HG03439 (cell line): ENCODE data around the gene POLQ.
"Not testable (repeated sequence)": the region's sequence is repeated elsewhere in the genome, so short reads cannot be mapped to it uniquely, and the experiment has no call there.

Experiments used
- ATAC-seq: cut with Tn5 transposase; IDR thresholded peaks from one replicate; pipeline ENCODE4 v1.9.1; 2021; ENCODE audit warnings: mild to moderate bottlenecking, moderate library complexity; ENCODE audit not compliant: unreplicated experiment

POLQ gene

GRCh38 chr3:121430664-121431215 lies 115.0 kb downstream of the POLQ start:
- ATAC-seq: no peak

- no peak for ATAC-seq
These were observed 121.2 kb downstream of the POLQ start for GRCh38 chr3:121424549-121424948.

- no peak for ATAC-seq
These were observed 127.6 kb downstream of the POLQ start for GRCh38 chr3:121418182-121418581.

GRCh38 chr3:121414924-121415323 lies 130.9 kb downstream of the POLQ start:
- no peak for ATAC-seq

GRCh38 chr3:121411523-121411922 lies 134.3 kb downstream of the POLQ start:
- ATAC-seq: no peak

- ATAC-seq: no peak
These were observed 140.2 kb downstream of the POLQ start for GRCh38 chr3:121405631-121406030.

GRCh38 chr3:121399820-121400219 lies 146.0 kb downstream of the POLQ start:
- no peak for ATAC-seq

GRCh38 chr3:121398051-121398450 lies 147.7 kb downstream of the POLQ start:
- ATAC-seq: not testable (repeated sequence)

GRCh38 chr3:121395967-121396366 lies 149.8 kb downstream of the POLQ start:
- not testable (repeated sequence) for ATAC-seq

- not testable (repeated sequence) for ATAC-seq
These were observed 157.5 kb downstream of the POLQ start for GRCh38 chr3:121388308-121388707.
